ENCODE measurements around the gene RPL35A.

DNA sequence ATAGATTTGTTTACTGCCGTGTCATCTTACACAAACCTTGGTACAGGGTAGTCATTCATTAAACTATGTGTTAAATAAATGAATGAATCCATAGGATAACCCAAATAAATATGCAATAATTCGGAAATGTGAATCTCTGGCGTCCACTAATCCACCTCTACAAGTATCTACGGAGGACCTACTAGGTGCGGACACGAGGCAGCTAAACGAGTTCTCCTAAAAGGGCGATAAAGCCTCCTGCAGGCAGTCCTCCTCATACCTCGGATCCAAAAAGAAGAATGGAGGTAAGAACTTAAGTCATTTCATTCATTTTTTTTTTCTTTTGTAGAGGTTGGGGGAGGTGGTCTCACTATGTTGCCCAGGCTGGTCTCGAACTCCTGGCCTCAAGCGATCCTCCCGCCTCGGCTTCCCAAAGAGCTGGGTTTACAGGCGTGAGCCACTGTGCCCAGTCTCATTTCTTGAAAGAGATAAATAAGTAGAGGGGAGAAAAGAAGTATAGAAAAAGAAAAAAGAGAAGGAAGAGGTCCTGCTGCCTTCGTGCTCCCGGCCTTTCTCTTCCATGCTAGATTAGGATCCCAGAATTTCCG lies 706 bp upstream of the RPL35A start:
- TF ChIP-seq POLR2A (IDR thresholded peaks at IDR 0.05) (no peak), CTCF (IDR thresholded peaks at IDR 0.05) (no peak)
